GM12864 (cell line): ENCODE measurements around the gene CD151.

Experiments used
- DNase-seq: peaks from one replicate; pipeline ENCODE4 v3.0.0-alpha.2; 2011; ENCODE audit warnings: low read depth
- H3K4me3 ChIP-seq: 2 replicates; pipeline ENCODE4 v1.5.1; 2011; ENCODE audit warnings: mild to moderate bottlenecking, low read depth, low read length, control low read depth
- TF ChIP-seq, protein P1 (sequence below): IDR thresholded peaks from 2 replicates; pipeline ENCODE4 v1.5.1; 2011; ENCODE audit warnings: low read depth, mild to moderate bottlenecking, moderate library complexity, low read length, control low read depth, inconsistent platforms; ENCODE audit errors: missing control alignments

CD151 gene

DNA sequence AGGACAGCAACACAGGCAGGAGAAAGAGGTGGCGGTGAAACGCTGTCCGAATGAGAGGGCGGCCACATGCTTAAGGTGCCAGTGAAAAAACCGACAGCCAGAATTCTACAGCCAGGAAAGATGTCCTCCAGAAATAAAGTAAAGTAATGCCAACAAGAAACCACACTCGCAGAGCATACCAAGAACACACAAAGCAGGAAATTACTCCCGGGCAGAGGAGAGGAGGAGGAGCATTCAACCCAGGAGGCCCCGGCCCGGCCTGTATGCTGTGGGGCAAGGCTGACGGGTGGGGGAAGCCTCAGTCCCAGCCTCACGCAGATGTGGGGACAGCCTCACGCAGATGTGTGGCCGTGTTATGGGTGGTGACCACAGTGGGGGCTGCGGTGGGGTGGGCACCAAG is 49.8 kb downstream of the CD151 start:
- no peak overlapping the region for H3K4me3 ChIP-seq
- no peak for DNase-seq
- TF ChIP-seq, protein P1, sequence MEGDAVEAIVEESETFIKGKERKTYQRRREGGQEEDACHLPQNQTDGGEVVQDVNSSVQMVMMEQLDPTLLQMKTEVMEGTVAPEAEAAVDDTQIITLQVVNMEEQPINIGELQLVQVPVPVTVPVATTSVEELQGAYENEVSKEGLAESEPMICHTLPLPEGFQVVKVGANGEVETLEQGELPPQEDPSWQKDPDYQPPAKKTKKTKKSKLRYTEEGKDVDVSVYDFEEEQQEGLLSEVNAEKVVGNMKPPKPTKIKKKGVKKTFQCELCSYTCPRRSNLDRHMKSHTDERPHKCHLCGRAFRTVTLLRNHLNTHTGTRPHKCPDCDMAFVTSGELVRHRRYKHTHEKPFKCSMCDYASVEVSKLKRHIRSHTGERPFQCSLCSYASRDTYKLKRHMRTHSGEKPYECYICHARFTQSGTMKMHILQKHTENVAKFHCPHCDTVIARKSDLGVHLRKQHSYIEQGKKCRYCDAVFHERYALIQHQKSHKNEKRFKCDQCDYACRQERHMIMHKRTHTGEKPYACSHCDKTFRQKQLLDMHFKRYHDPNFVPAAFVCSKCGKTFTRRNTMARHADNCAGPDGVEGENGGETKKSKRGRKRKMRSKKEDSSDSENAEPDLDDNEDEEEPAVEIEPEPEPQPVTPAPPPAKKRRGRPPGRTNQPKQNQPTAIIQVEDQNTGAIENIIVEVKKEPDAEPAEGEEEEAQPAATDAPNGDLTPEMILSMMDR, result no peak

DNA sequence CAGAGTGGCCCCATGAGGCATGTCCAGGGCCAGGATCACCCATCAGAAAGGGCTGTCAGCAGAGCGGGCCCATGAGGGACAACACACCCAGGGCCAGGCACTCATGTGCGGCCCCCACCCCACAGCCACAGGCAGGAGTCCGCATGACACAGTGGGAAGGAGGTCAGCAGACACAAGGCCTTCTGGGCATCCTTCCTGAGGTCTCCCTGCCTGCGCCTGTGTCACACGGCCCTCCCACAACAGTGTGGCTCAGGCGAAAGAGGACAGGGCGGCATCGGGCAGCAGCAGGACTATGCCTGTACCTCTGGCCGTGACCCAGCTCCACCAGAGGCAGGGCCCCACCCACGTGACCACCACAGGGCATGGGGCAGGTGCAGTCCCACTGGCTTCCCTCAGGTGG is 50.8 kb downstream of the CD151 start:
- H3K4me3 ChIP-seq, result no peak overlapping the region
- no peak for DNase-seq
- TF ChIP-seq, protein P1, result no peak

GRCh38 chr11:884578-885070 is 51.9 kb downstream of the CD151 start:
- TF ChIP-seq, protein P1, result no peak

DNA sequence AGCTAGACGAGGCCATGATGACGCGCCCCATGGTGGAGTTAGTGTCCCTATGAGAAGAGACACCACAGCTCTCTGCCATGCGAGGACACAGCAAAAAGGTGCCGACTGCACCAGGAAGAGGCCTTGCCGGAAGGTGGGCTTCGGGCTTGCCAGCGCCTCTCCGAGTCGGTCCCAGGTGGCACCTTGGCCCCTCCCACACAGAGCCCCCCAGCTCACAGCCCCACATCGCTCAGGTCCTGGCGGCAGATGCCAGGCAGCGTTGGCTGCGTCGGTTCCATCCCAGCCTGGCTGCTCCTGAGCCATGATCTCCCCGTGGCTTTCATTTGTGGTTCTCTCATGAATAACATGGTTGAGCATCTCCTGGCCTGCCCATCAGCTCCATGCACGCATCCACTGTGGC is 53.8 kb downstream of the CD151 start:
- TF ChIP-seq, protein P1, result no peak
- no peak for DNase-seq
- no peak overlapping the region for H3K4me3 ChIP-seq

More at GRCh38 chr11:884578-885070, 51.9 kb downstream of the CD151 start:
- no peak overlapping the region for H3K4me3 ChIP-seq
- DNase-seq, result no peak

DNA sequence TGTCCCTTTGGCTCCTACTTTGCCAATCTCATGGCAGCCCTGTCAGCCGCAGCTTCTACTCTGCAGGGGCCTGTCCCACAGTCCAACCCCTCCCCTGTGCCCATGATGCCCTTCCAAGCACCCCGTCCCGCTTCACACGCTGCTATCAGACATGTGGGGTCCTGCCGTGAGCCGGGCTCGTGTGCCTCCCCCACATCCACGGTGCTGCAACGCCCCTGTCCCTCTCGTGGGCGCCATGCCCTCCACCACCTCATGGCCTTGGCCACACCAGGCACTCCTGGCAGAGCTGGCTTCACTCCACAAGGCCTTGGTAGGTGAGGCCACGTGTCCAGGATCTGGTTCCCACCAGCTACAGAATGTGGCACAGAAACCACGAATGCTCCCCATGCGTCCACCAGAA is 54.8 kb downstream of the CD151 start:
- DNase-seq, result no peak
- H3K4me3 ChIP-seq, result no peak overlapping the region
- TF ChIP-seq, protein P1, result no peak
